LNCAP (cell line): ENCODE data around the gene RARB.

Experiments used
- TF ChIP-seq, protein P1 (sequence below): fragments of 450-650 bp; IDR thresholded peaks from 2 replicates; pipeline ENCODE4 v1.5.1; 2017; ENCODE audit warnings: mild to moderate bottlenecking

Gene RARB

GRCh38 chr3:25410703-25411102, 17.4 kb upstream of the RARB start:
- TF ChIP-seq, protein P1, sequence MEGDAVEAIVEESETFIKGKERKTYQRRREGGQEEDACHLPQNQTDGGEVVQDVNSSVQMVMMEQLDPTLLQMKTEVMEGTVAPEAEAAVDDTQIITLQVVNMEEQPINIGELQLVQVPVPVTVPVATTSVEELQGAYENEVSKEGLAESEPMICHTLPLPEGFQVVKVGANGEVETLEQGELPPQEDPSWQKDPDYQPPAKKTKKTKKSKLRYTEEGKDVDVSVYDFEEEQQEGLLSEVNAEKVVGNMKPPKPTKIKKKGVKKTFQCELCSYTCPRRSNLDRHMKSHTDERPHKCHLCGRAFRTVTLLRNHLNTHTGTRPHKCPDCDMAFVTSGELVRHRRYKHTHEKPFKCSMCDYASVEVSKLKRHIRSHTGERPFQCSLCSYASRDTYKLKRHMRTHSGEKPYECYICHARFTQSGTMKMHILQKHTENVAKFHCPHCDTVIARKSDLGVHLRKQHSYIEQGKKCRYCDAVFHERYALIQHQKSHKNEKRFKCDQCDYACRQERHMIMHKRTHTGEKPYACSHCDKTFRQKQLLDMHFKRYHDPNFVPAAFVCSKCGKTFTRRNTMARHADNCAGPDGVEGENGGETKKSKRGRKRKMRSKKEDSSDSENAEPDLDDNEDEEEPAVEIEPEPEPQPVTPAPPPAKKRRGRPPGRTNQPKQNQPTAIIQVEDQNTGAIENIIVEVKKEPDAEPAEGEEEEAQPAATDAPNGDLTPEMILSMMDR, result no peak

DNA sequence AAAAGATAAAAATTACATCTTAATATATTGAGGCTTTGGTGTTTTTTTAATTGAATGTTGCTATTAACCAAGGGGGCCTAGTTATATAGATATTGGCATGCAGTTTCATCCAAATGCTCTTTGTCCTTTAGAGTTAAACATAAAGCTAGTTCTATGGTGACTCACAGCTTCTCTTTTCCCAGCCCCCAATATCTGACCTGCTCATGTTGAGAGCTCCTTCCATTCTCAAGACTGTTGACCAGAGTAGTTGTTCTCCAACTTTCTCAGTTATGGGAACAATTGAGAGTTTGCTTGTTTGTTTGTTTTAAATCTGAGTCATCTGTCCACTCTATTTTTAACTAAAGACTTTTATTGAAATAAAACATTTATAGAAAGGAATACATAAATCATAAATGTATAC, 15.8 kb upstream of the RARB start:
- TF ChIP-seq, protein P1, result no peak

- TF ChIP-seq, protein P1, result no peak
Observed at GRCh38 chr3:25416176-25416575, 11.9 kb upstream of the RARB start.

DNA sequence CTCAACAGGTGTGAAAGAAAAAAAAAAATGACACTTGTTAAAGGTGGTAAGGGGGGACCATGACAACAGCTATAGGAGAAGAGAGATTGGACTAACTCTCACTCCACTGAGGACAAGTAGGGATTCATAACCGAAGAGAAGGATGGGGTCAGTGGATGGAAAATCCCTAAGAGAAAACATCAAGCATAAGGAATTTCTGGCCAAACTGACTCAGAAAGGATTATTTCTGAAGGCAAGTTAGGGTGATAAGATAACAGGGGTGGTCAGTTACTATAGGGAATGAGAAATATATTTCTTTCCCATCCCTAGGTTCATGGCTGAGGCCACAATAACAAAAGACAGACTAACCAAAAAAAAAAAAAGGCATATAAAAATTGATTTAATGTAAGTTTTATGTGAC, 9.5 kb upstream of the RARB start:
- TF ChIP-seq, protein P1, result no peak

DNA sequence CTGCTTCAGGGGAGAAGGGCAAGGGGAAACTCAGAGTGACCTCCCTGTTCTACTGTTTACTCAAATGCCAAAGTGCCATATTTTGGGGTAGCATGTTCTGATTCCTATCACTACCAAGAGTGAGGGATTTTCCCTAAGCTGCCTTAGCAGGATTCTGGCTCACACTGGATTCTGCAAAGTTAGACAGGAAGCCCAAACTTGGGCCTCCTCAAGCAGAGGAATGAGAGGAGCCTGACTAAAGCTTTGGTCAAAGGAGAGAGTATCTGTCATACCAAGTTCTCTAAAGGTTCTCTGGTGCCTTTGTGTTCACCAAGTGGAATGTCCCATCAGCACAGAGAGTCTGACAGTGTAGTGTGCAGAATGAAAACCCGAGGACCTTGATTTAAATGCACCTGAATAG, 8.8 kb upstream of the RARB start:
- TF ChIP-seq, protein P1, result no peak

DNA sequence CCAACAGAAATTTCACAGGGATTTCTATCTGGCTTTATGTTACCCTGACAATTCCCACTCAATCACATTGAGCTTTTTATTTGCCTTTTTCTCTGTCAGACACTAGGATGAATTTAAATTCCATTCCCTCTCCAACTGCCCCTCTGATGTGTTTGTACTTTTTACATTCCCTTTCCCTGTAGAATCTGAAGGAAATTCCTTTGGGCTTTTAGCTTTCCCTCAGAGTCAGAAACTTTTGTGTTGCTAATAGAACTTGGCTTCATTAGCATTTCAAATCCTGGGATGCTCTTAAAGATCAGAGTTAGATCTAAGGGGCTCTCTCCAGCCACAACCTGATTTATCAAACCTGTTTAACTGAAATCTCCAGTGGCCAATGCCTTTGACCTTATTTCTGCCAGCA, 7.9 kb upstream of the RARB start:
- TF ChIP-seq, protein P1, result no peak

- TF ChIP-seq, protein P1, result no peak
Observed at GRCh38 chr3:25420885-25421284, 7.2 kb upstream of the RARB start.

DNA sequence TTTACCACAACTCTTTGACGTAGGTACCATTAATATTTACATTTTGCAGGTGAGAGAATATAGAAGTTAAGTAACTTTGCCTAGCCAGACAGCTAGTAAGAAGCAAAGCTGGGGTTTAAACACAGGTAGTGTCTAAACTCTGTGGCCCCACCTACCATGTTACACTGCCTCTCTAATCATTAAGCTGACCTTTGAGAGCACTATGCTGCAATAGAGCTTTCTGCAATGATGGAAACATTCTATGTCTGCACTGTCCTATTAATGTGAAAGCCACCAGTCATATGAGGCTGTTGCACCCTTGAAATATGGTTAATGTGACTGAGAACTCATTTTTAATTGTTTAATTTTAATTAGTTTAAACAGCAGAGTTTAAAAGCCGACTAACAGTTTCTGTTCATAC, 6.3 kb upstream of the RARB start:
- TF ChIP-seq, protein P1, result no peak
